ENCODE results near the gene CLMN. TPM values are rescaled to one million over a fixed set of nuclear protein-coding genes. Genes with fewer than 3 reads are reported as not detected.

Gene CLMN
- total and polyA plus RNA-seq, 8 donors, result 5.3 to 42.9 (median 20.1) TPM

DNA sequence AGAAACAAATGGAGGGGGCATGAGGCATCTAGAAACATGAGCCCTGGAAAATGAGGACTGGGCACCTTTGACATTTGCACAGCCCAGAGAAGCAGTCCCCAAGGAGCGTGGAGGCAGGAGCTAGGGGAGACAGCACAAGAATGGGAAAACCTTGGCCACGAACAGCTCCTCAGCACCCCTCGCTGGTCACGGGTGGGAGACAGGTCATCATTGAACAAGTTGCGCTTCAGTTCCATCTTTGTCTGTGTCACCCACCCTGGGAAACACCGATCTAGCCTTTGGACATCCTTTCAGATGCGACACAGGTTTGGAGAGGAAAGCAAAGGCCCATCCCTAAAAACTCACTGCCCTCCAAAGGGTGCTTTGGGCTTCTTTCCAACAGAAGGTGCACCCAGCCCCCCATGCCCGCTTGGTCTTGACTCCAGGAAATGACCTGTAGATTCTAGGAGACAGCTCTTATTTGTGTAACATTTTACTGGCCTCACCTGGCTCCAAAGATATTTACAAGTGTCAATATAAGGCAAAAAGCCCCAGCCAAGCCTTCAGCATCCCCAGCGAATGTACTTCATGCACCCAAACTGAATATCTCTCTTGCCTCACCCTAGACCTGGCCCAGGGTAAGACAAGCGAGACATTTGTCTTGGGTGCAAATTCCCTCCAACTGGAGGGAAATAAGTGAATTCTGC, 28.8 kb upstream of the CLMN start:
- DNase-seq, result no peak
- Histone ChIP-seq H3K4me3 (no peak overlapping the region), H3K4me1 (no peaks in the 10 kb centered on the region), H3K27me3 (no peaks in the 10 kb centered on the region), H3K9me3 (no peaks in the 10 kb centered on the region), H3K36me3 (no peaks in the 10 kb centered on the region), H3K27ac (no peak overlapping the region)
- WGBS, 5 donors, result 73 to 81% (median 74%) methylated on average over 5 to 10 of the region's 10 CpGs
- TF ChIP-seq POLR2A (IDR thresholded peaks at IDR 0.05) (no peak), POLR2AphosphoS5 (IDR thresholded peaks at IDR 0.05) (no peak), EP300 (IDR thresholded peaks at IDR 0.05) (no peak)
- TF ChIP-seq, protein P1, sequence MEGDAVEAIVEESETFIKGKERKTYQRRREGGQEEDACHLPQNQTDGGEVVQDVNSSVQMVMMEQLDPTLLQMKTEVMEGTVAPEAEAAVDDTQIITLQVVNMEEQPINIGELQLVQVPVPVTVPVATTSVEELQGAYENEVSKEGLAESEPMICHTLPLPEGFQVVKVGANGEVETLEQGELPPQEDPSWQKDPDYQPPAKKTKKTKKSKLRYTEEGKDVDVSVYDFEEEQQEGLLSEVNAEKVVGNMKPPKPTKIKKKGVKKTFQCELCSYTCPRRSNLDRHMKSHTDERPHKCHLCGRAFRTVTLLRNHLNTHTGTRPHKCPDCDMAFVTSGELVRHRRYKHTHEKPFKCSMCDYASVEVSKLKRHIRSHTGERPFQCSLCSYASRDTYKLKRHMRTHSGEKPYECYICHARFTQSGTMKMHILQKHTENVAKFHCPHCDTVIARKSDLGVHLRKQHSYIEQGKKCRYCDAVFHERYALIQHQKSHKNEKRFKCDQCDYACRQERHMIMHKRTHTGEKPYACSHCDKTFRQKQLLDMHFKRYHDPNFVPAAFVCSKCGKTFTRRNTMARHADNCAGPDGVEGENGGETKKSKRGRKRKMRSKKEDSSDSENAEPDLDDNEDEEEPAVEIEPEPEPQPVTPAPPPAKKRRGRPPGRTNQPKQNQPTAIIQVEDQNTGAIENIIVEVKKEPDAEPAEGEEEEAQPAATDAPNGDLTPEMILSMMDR (IDR thresholded peaks at IDR 0.05), result no peak
- intact Hi-C loops (cut with DNase I; ENCODE audit: low total_unique reads), result no loop called here

DNA sequence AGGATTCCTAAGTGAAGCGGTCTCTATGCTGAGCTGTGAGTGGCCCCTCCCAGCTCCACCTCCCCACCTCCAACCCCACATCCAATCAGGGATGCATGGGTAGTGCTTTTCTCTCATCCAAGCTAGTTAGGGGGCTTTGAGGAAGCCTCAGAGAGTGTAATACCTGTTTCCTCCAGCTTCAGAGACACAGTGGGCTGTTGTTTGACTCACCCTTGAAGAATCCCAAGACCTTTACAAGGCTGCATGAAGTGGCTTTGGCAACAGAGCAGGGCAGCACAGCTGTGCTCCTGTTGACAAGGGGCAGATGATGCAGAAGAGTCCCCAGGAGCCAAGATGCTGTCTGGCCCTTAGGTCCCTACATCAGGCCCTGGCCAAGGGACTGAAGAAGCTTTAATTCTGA, 27.1 kb upstream of the CLMN start:
- Histone ChIP-seq H3K27me3 (no peaks in the 10 kb centered on the region), H3K4me3 (no peak overlapping the region), H3K27ac (no peak overlapping the region), H3K4me1 (no peaks in the 10 kb centered on the region), H3K36me3 (no peaks in the 10 kb centered on the region), H3K9me3 (no peaks in the 10 kb centered on the region)
- no peak for DNase-seq
- intact Hi-C loops (cut with DNase I; ENCODE audit: low total_unique reads), result no loop called here
- WGBS, 5 donors, result 90 to 100% (median 100%) methylated on average over 1 of the region's 1 CpG
- TF ChIP-seq POLR2A (IDR thresholded peaks at IDR 0.05) (no peak), EP300 (IDR thresholded peaks at IDR 0.05) (no peak), POLR2AphosphoS5 (IDR thresholded peaks at IDR 0.05) (no peak)
- TF ChIP-seq, protein P1 (IDR thresholded peaks at IDR 0.05), result no peak

DNA sequence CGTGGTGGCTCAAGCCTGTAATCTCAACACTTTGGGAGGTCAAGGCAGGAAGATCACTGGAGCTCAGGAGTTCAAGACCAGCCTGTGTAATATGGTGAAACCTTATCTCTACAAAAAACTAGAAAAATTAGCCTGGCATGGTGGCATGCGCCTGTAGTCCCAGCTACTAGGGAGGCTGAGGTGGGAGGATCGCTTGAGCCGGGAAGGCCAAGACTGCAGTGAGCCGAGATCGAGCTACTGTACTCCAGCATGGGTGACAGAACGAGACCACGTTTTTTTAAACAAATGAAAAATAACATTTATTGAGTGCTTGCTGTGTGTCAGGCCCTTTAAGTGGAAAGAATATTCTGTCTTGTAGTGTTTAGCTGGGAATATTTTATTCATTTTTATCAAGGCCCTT, 26.6 kb upstream of the CLMN start:
- intact Hi-C loops (cut with DNase I; ENCODE audit: low total_unique reads), result no loop called here
- no peak for TF ChIP-seq EP300 (IDR thresholded peaks at IDR 0.05)
- no peak for TF ChIP-seq POLR2AphosphoS5 (IDR thresholded peaks at IDR 0.05)
- TF ChIP-seq, protein P1 (IDR thresholded peaks at IDR 0.05), result no peak
- no peak for TF ChIP-seq POLR2A (IDR thresholded peaks at IDR 0.05)

DNA sequence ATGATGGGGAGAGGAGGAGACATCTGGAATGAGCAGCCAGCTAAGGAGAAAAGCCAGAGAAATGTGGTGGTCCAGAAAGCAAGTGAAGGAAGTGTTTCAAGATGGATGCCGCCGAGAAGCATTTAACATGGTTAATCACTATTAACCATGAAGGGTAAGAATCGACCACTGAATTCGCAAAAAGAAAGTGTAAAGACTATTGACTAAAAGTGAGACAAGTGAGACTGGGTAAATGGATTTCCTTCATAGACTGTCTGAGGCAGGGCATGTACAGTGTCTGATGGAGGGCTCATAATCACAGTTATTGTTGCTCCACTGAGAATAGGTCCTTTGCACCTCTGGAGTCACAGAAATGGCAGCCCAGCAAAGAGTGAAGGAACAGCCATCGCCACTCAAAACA, 25.3 kb upstream of the CLMN start:
- WGBS, 5 donors, result 70 to 88% (median 85%) methylated on average over 5 of the region's 5 CpGs
- Histone ChIP-seq H3K36me3 (no peaks in the 10 kb centered on the region), H3K27ac (no peak overlapping the region), H3K9me3 (no peaks in the 10 kb centered on the region), H3K27me3 (no peaks in the 10 kb centered on the region), H3K4me1 (peaks cover 0 to 10% (median 5%) of the 10 kb centered on the region in 4 donors), H3K4me3 (no peak overlapping the region)
- DNase-seq, result no peak
- TF ChIP-seq POLR2AphosphoS5 (IDR thresholded peaks at IDR 0.05) (no peak), EP300 (IDR thresholded peaks at IDR 0.05) (no peak), POLR2A (IDR thresholded peaks at IDR 0.05) (no peak)
- TF ChIP-seq, protein P1 (IDR thresholded peaks at IDR 0.05), result no peak
- intact Hi-C loops (cut with DNase I; ENCODE audit: low total_unique reads), result no loop called here

More for the DNA sequence above, 26.6 kb upstream of the CLMN start:
- H3K4me1 ChIP-seq, result no peaks in the 10 kb centered on the region
- H3K36me3 ChIP-seq, result no peaks in the 10 kb centered on the region
- DNase-seq, result no peak
- no peaks in the 10 kb centered on the region for H3K27me3 ChIP-seq
- H3K9me3 ChIP-seq, result no peaks in the 10 kb centered on the region
- WGBS, 5 donors, result 91 to 96% (median 94%) methylated on average over 8 of the region's 8 CpGs
- no peak overlapping the region for H3K27ac ChIP-seq
- H3K4me3 ChIP-seq, result no peak overlapping the region
